ENCODE results near the gene DRC3.
"Not testable (repeated sequence)": the region's sequence is repeated elsewhere in the genome, so short reads cannot be mapped to it uniquely, and the experiment has no call there.

DRC3 gene

DNA sequence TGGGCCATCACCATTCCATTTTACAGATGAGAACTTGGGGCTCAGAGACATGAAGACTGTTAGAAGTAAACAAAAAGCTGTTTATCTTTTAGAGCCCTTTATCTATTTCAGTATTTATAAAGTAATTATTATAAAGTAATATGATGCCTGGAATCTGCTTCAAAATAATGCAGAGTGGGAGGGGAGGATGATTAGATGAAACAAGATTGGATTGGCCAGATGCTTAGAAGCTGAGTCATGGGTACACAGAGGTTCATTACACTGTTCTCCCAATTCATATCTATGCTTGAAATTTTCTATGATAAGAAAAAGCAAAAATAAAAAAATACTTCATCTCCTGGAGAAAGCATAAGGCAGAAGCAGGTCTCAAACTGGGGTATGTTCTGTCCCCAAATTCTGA, 29.8 kb upstream of the DRC3 start:
- no peak for DNase-seq (ENCODE audit: low spot score)

GRCh38 chr17:17943281-17943984, 29.2 kb upstream of the DRC3 start:
- DNase-seq (ENCODE audit: low spot score): no peak

DNA sequence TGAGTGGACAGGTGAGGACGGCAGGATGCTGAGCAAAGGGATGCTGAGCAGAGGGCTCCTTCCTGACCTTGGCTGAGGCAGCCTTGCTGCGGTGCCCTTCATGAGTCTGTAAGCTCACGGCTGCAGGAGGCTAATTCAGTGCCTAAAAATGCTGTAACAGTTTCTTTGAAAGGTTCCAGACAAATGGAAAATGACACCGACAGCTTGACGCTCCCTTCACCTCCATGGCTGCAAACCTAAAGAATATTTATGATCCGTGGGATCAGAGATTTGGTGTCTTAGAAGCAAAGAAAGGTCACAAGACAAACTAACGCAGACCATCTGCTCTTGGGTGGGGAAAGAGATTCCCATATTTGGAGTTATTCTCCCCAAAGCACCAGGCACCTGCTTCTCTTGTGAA, 28.4 kb upstream of the DRC3 start:
- no peak for DNase-seq (ENCODE audit: low spot score)

- DNase-seq (ENCODE audit: low spot score): no peak
Observed at GRCh38 chr17:17944743-17945142, 27.9 kb upstream of the DRC3 start.

DNA sequence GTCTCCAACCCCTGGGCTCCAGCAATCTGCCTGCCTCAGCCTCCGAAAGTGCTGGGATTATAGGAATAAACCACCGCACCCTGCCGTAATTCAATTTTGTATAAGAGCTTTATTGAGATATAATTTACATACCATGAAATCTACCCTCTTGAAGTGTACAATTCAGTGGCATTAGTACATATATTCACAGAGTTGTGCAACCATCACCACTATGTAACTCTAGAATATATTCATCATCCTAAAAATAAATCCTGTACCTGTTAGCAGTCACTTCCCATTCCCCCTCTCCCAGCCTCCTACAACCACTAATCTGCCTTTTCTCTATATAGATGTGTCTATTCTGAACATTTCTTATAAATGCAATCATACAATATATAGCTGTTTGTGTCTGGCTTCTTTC, 26.6 kb upstream of the DRC3 start:
- DNase-seq (ENCODE audit: low spot score): no peak

DNA sequence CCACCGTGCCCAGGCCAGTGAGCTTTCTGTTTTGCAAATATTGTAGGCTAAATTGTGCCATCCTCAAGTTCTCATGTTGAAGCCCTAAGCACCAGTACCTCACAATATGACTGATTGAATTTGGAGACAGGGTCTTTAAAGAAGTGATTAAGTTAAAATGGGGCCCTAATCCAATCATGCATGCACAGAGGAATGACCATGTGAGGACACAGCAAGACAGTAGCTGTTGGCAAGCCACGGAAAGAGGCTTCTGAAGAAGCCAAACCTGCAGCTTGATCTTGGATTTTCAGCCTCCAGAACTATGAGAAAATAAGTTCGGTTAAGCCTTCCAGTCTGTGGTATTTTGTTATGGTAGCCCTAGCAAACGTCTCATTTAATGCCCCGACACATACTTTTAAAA, 25.4 kb upstream of the DRC3 start:
- no peak for DNase-seq (ENCODE audit: low spot score)

DNA sequence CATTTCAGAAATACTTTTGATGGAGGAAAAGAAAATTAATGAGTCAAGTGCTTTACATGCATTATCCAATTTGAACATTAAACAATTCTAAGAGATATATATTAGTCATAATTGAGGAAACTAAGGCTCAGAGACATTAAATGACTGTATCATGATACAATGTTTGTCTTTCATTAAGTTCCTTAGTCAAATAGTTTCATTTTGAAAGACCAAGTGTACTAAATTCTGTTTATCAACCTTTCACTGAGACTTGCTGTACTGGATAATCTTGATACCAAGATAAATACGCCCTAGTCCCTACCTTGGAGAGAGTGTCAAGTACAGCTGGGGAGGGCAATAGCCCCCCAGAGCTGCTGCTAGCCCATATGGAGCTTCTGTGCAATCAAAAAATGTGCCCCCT, 24.7 kb upstream of the DRC3 start:
- no peak for DNase-seq (ENCODE audit: low spot score)

- DNase-seq (ENCODE audit: low spot score): no peak
Observed at GRCh38 chr17:17950347-17950746, 22.3 kb upstream of the DRC3 start.

- no peak for DNase-seq (ENCODE audit: low spot score)
Observed at GRCh38 chr17:17950806-17951205, 21.9 kb upstream of the DRC3 start.

DNA sequence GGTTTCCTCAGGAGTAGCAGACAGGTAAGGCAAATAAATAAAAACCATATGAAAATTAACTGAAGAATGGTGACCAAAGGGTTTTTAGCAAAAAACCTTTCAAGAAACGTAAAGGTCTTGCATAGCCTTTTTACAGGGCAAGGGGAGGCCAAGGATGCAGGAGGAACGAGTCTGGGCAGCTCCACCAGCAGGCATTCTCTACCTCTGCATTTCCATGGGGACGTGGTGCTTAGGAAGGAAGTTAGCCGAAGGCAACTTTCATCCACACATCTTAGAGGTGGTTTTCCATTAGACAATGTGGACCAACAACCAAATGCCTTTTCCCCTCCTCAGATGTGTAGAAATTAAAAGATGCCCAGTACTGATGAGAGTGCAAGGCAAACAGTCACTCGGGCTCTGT, 21.1 kb upstream of the DRC3 start:
- no peak for DNase-seq (ENCODE audit: low spot score)

DNA sequence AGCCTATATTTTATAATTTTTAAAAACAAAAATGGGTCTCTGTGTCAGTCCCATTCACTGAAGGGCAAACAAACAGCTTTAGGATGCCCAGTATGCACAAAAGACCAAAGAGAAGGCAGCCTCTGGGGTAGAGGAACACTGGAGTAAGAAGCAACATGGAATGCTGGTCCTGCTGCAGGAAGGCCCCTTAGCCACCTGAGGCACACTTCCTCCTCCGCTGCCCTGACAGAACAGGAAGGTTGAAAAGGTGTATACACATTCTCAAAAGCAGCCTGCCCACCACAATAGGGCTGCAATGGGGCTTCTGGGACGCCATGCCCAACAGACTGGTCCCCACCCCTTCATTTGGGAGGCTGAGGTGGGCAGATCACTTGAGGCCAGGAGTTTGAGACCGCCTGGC, 20.0 kb upstream of the DRC3 start:
- no peak for DNase-seq (ENCODE audit: low spot score)

DNA sequence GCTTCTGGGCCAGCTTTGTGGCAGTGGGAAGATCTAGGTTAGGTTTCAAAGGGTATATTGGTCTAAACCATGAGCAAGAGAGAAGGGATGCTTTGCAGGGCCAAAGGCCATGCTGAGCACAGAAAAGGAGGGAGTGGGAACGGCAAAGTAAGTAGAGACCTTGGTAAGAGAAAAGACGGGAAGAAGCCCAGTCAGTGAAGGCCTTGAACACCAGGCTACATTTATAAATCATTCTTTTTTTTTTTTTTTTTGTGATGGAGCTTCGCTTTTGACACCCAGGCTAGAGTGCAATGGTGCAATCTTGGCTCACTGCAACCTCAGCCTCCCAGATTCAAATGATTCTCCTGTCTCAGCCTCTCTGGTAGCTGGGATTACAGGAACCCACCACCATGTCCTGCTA, 18.6 kb upstream of the DRC3 start:
- DNase-seq (ENCODE audit: low spot score): no peak

DNA sequence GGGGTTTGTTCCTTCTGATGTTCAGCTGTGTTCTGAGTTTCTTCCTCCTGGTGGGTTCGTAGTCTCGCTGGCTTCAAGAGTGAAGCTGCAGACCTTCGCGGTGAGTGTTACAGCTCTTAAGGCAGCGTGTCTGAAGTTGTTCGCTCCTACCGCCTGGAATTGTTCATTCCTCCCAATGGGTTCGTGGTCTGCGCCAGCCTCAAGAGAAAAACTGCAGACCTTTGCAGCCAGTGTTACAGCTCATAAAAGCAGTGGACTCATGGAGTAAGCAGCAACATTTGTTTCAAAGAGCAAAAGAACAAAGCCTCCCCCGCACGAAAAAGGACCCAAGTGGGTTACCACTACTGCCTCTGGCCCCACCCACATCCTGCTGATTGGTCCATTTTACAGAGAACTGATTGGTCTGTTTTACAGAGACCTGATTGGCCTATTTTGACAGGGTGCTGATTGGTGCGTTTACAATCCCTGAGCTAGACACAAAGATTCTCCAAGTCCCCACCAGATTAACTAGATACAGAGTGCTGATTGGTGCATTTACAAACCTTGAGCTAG, 16.8 kb upstream of the DRC3 start:
- DNase-seq (ENCODE audit: low spot score): not testable (repeated sequence)

DNA sequence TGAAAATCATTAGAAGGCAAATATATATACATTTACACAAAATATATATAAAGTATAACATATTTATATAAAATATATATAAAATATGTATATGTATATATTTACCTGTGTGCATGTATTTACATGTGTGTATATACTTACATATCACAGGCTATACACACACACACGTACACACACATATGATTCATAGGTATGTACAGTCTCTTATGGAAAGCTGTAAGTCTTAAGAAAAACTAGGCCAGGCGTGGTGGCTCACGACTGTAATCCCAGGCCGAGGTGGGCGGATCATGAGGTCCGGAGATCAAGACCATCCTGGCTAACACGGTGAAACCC, 15.1 kb upstream of the DRC3 start:
- DNase-seq (ENCODE audit: low spot score): no peak

GRCh38 chr17:17958982-17959381, 13.7 kb upstream of the DRC3 start:
- no peak for DNase-seq (ENCODE audit: low spot score)

DNA sequence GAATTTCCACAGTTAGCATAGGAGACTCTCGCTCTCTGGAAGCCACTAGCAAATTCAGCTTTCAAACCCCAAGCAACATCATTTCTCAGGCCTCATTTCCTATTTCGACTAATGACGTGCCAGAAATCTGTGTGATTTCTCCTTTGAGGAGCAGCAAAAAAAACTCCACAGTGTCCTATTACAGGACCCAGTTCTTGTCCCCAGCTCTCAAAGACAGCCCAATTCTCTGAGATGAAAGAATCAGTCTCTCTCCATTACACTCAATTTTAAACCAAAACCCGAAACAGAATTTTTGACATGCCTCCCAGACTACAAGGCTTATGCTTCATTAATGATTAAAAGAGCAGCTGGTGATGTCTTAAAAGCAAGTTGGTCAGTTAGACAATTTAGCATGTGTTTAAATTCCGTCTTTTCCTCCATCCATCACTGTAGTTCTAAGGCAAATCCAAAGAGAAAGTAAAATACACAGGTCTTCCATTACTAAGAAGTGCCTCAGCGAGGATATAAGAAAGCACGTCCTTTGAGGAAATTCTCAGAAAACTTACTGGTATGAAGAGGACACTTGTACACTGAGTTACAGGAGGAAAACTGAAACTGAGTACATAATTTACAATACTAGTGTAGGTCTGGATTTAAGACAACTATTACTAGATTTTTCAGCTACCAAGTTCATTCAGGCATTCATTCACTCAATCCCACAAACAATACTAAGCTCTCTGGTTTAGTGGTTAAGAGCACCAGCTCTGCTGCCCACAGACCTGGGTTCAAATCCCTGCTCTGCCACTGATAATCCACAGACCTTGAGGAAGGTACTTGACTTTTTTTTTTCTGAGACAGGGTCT, 12.9 kb upstream of the DRC3 start:
- peak; percentile 53 for DNase-seq (ENCODE audit: low spot score)

- no peak for DNase-seq (ENCODE audit: low spot score)
Observed at GRCh38 chr17:17960500-17961030, 12.1 kb upstream of the DRC3 start.

DNA sequence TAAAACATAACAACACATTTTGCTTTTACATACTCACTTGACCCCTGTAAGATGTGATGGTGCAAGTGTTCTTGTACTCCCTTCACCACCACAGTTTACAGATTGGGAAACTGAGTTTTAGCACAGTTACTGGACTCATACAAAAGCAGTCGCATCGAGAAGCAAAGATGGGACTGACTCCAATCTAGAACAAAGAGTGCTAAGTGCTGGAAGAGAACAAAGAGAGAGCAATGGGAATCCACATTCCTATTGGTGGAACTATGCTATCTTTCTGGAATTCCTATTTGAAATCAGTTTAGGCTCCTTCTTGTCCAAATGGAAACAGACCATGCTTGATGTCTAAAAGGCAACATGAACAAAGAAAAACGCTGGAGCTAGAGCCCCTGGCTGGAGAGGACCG, 9.6 kb upstream of the DRC3 start:
- no peak for DNase-seq (ENCODE audit: low spot score)

DNA sequence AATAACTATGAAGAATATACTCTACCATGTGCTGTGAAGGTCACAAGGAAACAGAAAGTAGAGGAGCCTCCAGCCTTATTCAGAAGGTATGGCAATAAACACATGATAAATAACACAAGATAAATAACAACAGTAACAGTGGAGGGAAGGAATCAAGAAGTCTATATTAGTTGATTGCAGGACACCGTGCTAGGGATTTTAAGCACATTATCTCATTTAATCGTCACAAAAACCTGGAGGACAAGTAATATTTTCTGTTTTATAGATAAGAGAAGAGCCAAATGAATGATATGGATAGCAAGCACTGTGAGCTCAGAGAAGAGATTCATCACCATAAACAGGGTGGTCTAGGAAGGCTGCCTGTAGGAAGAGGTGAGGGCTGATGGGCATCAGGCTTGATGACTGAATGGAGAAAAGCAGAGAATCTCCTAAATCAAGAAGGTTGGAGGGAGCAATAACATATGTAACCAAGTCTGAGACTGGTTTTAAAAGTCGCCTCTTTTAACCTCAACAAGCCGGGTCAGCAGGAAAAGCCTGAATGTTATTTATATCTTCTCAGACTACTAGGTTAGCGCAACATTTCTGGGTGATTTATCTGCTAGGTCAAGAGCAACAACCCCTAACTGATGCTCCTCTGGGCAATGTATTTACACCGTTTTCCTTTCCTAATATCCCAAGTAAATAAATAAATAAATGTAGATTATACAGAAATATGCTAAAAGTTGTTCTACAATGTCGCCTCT, 8.8 kb upstream of the DRC3 start:
- no peak for DNase-seq (ENCODE audit: low spot score)

- DNase-seq (ENCODE audit: low spot score): no peak
Observed at GRCh38 chr17:17964710-17965109, 8.0 kb upstream of the DRC3 start.

DNA sequence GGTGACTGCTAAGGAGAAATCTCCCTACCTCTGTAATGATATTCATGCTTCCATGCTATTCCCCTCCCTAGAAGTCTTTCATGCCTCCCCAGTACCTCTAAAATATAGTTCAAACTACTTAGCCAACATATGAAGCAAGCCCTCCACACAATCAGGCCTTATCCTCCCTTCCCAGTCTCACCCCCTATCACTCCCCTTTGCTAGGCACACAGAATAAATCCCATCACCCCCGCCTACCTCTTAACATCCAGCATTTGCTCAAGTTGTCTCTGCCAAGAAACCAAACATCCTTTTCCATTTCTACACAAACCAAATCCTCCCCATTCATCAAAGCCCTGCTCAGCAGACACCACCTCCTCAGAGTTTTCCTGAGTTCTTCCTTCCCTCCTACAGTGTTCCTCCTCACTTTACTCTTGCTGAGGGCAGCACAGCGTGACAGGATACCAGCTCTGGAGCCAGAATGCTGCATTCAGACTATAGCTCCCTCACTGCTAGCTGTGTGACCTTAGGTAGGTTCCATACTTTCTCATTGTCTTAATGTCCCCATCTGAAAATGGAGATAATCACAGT, 7.4 kb upstream of the DRC3 start:
- DNase-seq (ENCODE audit: low spot score): no peak

DNA sequence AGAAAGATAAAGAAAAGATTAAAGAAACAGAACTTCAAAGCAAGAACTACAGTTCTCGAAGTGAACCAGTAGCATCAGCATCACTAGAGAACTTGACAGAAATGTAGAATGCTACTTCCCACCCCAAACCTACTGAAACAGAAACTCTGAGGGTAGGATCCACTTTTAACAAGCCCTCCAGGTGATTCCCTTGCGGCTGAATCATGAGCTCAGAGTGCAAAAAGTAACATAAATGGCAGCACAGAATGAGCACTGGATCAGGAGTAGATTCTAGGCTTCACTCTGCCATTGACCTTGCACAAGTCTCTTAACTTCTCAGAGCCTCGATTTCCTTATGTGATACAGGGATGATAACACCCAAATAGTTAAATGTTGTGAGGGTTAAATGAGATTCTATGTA, 6.3 kb upstream of the DRC3 start:
- DNase-seq (ENCODE audit: low spot score): no peak

Data from CD4-positive, alpha-beta T cell treated with Interleukin-15 for 4 hours (primary cell).